Tibial artery (tissue), 4 donors: ENCODE results near the gene NCBP2.

Experiments used
- DNase-seq, 2 donors: peaks; one replicate each; pipeline ENCODE4 v3.0.0-alpha.2; 2019
- H3K27ac ChIP-seq, 2 donors: fragments of 200-600 bp; sonication (generic) in 1 of 2; 1 replicate in 1 of 2; 2 replicates in 1 of 2; pipeline ENCODE4 v1.5.1; 2018 to 2019; ENCODE audit warnings: mild to moderate bottlenecking in 1 of 2
- H3K27me3 ChIP-seq, 2 donors: fragments of 200-600 bp; sonication (generic) in 1 of 2; one replicate each; pipeline versions ENCODE4 v1.5.1 to v1.6.0; 2016 to 2019
- H3K36me3 ChIP-seq, 3 donors: fragments of 200-600 bp; sonication (generic) in 2 of 3; one replicate each; pipeline ENCODE4 v1.5.1; 2016 to 2019; ENCODE audit warnings: mild to moderate bottlenecking in 2 of 3
- H3K4me1 ChIP-seq, 4 donors: fragments of 200-600 bp; sonication (generic) in 2 of 4; 1 replicate in 3 of 4; 2 replicates in 1 of 4; pipeline ENCODE4 v1.5.1; 2016 to 2019
- H3K4me3 ChIP-seq, 2 donors: fragments of 200-600 bp; sonication (generic) in 1 of 2; 1 replicate in 1 of 2; 2 replicates in 1 of 2; pipeline ENCODE4 v1.5.1; 2018 to 2019; ENCODE audit warnings: mild to moderate bottlenecking in 2 of 2
- H3K9me3 ChIP-seq, 3 donors: fragments of 200-600 bp; sonication (generic) in 1 of 3; one replicate each; pipeline ENCODE4 v1.5.1; 2016 to 2019
- CTCF ChIP-seq, 2 experiments: fragments of 200-600 bp in 1 of 2; fragments of 450-650 bp in 1 of 2; IDR thresholded peaks; one replicate each; pipeline ENCODE4 v1.5.1; 2017 to 2019; ENCODE audit warnings: antibody characterized with exemption in 2 of 2, mild to moderate bottlenecking in 1 of 2, moderate library complexity in 1 of 2
- intact Hi-C: fragments of 100-400 bp; cut with DNase I; formaldehyde crosslinking; loops from one replicate; pipeline ENCODE4 v1.15.0; 2023; ENCODE audit warnings: low total_unique reads

Gene NCBP2

GRCh38 chr3:196979545-196979944 is 37.2 kb upstream of the NCBP2 start:
- intact Hi-C loops, result loop anchor here (5.0 kb wide), 1 partner anchor 208 kb away; no protein-coding TSS in a partner anchor
- no peak overlapping the region for H3K27ac ChIP-seq
- H3K4me3 ChIP-seq, result no peak overlapping the region
- H3K36me3 ChIP-seq, result no peaks in the 10 kb centered on the region
- H3K9me3 ChIP-seq, result peaks cover 0 to 4% (median 0%) of the 10 kb centered on the region in 3 donors
- DNase-seq, result no peak
- H3K4me1 ChIP-seq, result no peaks in the 10 kb centered on the region
- peaks cover 0 to 3% of the 10 kb centered on the region in 2 donors for H3K27me3 ChIP-seq
- TF ChIP-seq CTCF (IDR thresholded peaks at IDR 0.05), result no peak

- Histone ChIP-seq H3K4me1 (no peaks in the 10 kb centered on the region), H3K27ac (no peak overlapping the region), H3K4me3 (no peak overlapping the region), H3K36me3 (no peaks in the 10 kb centered on the region), H3K9me3 (no peaks in the 10 kb centered on the region), H3K27me3 (peaks cover 0 to 3% of the 10 kb centered on the region in 2 donors)
- intact Hi-C loops, result loop anchor here (5.0 kb wide), 1 partner anchor 210 kb away; no protein-coding TSS in a partner anchor
- no peak for DNase-seq
- no peak for TF ChIP-seq CTCF (IDR thresholded peaks at IDR 0.05)
Observed at GRCh38 chr3:196976941-196977340, 34.6 kb upstream of the NCBP2 start.

DNA sequence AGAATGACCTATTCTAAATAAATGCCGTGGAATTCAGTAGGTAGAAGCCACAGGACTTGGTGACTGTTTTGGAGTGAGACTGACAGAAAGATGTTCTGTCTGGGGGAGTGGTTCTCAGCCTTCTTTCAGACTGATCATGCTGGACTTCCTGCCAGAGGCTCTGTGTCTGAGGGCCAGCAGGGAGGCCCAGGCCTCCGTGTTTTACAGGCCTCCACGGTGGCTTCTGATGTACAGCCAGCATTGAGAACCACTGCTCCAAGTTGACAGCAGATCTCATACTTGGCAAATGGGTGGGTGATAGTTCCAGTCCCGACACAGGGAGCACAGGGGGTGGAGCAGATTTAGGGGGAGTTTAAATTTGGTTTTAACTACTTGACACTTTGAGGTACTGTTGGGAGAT is 33.0 kb upstream of the NCBP2 start:
- intact Hi-C loops, result loop anchor here (5.0 kb wide), 1 partner anchor 212 kb away; no protein-coding TSS in a partner anchor
- Histone ChIP-seq H3K27ac (no peak overlapping the region), H3K4me1 (peaks cover 0 to 3% (median 0%) of the 10 kb centered on the region in 4 donors), H3K36me3 (no peaks in the 10 kb centered on the region), H3K9me3 (no peaks in the 10 kb centered on the region), H3K27me3 (peaks cover 0 to 3% of the 10 kb centered on the region in 2 donors), H3K4me3 (no peak overlapping the region)
- TF ChIP-seq CTCF (IDR thresholded peaks at IDR 0.05), result no peak
- no peak for DNase-seq

DNA sequence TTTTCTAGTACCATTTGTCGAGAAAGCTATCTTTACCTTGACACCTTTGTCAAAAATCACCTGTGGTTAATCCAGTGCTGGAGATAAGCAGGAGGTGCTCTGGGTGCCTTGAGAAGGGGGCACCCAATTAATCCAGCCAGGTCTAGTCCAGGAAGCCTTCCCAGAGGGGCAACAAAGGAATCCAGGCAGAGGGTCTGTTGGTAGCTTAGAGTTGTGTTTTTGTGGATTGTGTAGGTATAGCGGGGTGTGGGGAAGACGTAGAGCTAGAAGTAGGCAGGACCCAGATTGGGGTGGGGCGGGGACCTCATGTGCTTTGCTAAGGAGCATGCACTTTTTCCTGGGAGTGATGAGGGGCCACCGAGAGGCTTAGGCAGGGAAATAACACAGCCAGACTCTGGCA is 32.3 kb upstream of the NCBP2 start:
- peaks cover 0 to 3% of the 10 kb centered on the region in 2 donors for H3K27me3 ChIP-seq
- no peak overlapping the region for H3K4me3 ChIP-seq
- peaks cover 0 to 8% (median 0%) of the 10 kb centered on the region in 4 donors for H3K4me1 ChIP-seq
- no peak for TF ChIP-seq CTCF (IDR thresholded peaks at IDR 0.05)
- no peaks in the 10 kb centered on the region for H3K36me3 ChIP-seq
- intact Hi-C loops, result loop anchor here (5.0 kb wide), 1 partner anchor 213 kb away; no protein-coding TSS in a partner anchor
- H3K9me3 ChIP-seq, result no peaks in the 10 kb centered on the region
- no peak for DNase-seq
- H3K27ac ChIP-seq, result no peak overlapping the region

DNA sequence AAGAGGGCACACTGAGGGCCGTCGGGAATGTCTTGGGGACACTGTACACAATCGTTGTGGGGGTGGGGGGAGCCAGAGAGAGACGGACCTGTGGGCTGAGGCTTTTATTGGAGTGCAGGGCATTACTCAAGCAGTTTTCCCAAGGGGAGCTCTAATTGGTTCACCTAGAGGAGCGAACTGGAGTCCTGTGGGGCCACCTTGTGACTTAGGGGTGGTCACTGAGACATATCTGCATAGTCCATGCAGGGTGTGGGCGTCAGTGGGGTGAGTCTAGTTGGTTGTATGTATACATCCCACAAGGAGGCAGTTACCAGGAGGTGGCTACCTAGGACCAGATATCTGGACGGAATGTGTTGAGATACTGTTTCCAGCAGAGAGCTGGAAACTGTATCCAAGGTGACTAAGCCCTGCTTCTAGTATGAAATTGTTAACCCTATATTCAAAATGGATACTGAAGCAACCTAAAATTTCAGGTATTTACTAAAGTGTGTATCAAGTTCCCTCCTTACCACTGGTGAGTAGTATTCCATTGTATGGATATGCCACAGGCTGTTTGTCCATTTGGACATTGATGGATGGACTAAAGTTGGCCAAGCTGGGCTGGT is 28.9 kb upstream of the NCBP2 start:
- H3K27me3 ChIP-seq, result no peaks in the 10 kb centered on the region
- TF ChIP-seq CTCF (IDR thresholded peaks at IDR 0.05), result no peak
- H3K4me1 ChIP-seq, result peaks cover 0 to 26% (median 8%) of the 10 kb centered on the region in 4 donors
- H3K4me3 ChIP-seq, result no peak overlapping the region
- H3K36me3 ChIP-seq, result no peaks in the 10 kb centered on the region
- H3K27ac ChIP-seq, result no peak overlapping the region
- no peak for DNase-seq
- H3K9me3 ChIP-seq, result no peaks in the 10 kb centered on the region
- intact Hi-C loops, result no loop called here
